Measurements from ENCODE around the gene NME7. TPM values are rescaled to one million over a fixed set of nuclear protein-coding genes. Genes with fewer than 3 reads are reported as not detected.

Gene NME7
- total and polyA plus RNA-seq, 2 experiments from 2014 or later = 39.1 to 48.5 TPM

DNA sequence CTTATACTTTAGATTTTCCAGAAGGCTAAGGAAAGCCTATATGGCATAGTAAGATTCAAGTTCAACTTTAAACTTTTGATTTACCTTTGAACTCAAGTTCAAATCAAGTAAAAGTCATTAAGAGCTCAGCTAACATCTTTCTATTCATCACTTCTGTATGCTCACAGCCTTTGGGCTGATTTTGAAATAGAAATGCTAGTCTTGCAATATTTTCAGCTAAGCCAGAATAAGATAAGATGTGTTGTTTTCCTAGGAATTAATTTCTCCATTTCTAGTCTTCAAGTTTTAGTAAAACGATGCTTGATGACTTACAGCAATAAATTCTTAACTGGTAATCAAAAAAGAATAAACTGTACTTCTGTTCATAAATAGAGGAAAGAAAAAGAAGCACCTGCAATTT, 225.5 kb downstream of the NME7 start:
- Mint-ChIP-seq H3K27ac (no peak overlapping the region), H3K27me3 (ENCODE audit: insufficient read depth, low read depth, poor library complexity) (no peaks in the 10 kb centered on the region), H3K36me3 (ENCODE audit: low read depth) (no peaks in the 10 kb centered on the region), H3K9me3 (no peaks in the 10 kb centered on the region), H3K4me1 (peaks cover 15% of the 10 kb centered on the region), H3K4me3 (no peak overlapping the region)
- Histone ChIP-seq H3K4me3 (no peak overlapping the region), H3K27me3 (ENCODE audit: insufficient read depth) (no peaks in the 10 kb centered on the region), H3K36me3 (ENCODE audit: insufficient read depth) (no peaks in the 10 kb centered on the region), H2AFZ (no peak overlapping the region), H3F3A (replicated peaks; ENCODE audit: low read depth) (no peaks in the 10 kb centered on the region), H3K9me2 (ENCODE audit: insufficient read depth) (no peaks in the 10 kb centered on the region), H3K4me1 (ENCODE audit: insufficient read depth) (no peaks in the 10 kb centered on the region), H3K79me2 (replicated peaks; ENCODE audit: insufficient read depth) (no peaks in the 10 kb centered on the region), H3K27ac (ENCODE audit: low read depth) (no peak overlapping the region), H4K20me1 (replicated peaks; ENCODE audit: insufficient read depth) (no peaks in the 10 kb centered on the region), H3K4me2 (no peak overlapping the region)
- ATAC-seq (no peak), DNase-seq (ENCODE audit: low spot score) (no peak)
- TF ChIP-seq NANOG (IDR thresholded peaks at IDR 0.05; ENCODE audit: borderline replicate concordance) = no peak
- TF ChIP-seq STAT1 (IDR thresholded peaks at IDR 0.05; ENCODE audit: unreplicated experiment) = no peak
- TF ChIP-seq, protein P1, sequence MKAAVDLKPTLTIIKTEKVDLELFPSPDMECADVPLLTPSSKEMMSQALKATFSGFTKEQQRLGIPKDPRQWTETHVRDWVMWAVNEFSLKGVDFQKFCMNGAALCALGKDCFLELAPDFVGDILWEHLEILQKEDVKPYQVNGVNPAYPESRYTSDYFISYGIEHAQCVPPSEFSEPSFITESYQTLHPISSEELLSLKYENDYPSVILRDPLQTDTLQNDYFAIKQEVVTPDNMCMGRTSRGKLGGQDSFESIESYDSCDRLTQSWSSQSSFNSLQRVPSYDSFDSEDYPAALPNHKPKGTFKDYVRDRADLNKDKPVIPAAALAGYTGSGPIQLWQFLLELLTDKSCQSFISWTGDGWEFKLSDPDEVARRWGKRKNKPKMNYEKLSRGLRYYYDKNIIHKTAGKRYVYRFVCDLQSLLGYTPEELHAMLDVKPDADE (IDR thresholded peaks at IDR 0.05) = no peak
- no peak for TF ChIP-seq JUNB (IDR thresholded peaks at IDR 0.05; ENCODE audit: unreplicated experiment)
- no peak for TF ChIP-seq EZH2 (IDR thresholded peaks at IDR 0.05; ENCODE audit: low read depth, unreplicated experiment)
- TF ChIP-seq, protein P2, sequence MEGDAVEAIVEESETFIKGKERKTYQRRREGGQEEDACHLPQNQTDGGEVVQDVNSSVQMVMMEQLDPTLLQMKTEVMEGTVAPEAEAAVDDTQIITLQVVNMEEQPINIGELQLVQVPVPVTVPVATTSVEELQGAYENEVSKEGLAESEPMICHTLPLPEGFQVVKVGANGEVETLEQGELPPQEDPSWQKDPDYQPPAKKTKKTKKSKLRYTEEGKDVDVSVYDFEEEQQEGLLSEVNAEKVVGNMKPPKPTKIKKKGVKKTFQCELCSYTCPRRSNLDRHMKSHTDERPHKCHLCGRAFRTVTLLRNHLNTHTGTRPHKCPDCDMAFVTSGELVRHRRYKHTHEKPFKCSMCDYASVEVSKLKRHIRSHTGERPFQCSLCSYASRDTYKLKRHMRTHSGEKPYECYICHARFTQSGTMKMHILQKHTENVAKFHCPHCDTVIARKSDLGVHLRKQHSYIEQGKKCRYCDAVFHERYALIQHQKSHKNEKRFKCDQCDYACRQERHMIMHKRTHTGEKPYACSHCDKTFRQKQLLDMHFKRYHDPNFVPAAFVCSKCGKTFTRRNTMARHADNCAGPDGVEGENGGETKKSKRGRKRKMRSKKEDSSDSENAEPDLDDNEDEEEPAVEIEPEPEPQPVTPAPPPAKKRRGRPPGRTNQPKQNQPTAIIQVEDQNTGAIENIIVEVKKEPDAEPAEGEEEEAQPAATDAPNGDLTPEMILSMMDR (conservative IDR thresholded peaks at IDR 0.05; ENCODE audit: low read depth in 2 of 2) = no peak
- no peak for TF ChIP-seq REST (IDR thresholded peaks at IDR 0.05; ENCODE audit: unreplicated experiment)
- no peak for TF ChIP-seq EZH2phosphoT487 (IDR thresholded peaks at IDR 0.05; ENCODE audit: unreplicated experiment)
- TF ChIP-seq ZNF331 (CRISPR knock-in tag; IDR thresholded peaks at IDR 0.05; ENCODE audit: low read depth) = no peak
- TF ChIP-seq ZNF114 (CRISPR knock-in tag; IDR thresholded peaks at IDR 0.05) = no peak
- no peak for TF ChIP-seq POLR2AphosphoS5 (IDR thresholded peaks at IDR 0.05; ENCODE audit: low read depth)
- no peak for TF ChIP-seq ZNF462 (CRISPR knock-in tag; IDR thresholded peaks at IDR 0.05)
- no peak for TF ChIP-seq CREB1 (CRISPR knock-in tag; IDR thresholded peaks at IDR 0.05; ENCODE audit: low read depth)
